PFSK-1 (cell line): ENCODE measurements around the gene TBPL2.

Experiments
- FOXP2 ChIP-seq: optimal IDR thresholded peaks from 2 replicates; pipeline ENCODE3; 2011; ENCODE audit warnings: borderline replicate concordance, control low read depth, inconsistent platforms; ENCODE audit not compliant: insufficient read depth; ENCODE audit errors: extremely low read length, extremely low read depth
- POLR2AphosphoS5 ChIP-seq: IDR thresholded peaks from 2 replicates; pipeline ENCODE4 v1.6.1; 2012; ENCODE audit warnings: low read depth, mild to moderate bottlenecking, control low read depth, low read length, moderate library complexity
- REST ChIP-seq, 2 experiments: IDR thresholded peaks; 2 replicates each; pipeline versions ENCODE4 v1.6.1 to v1.8.0; 2011 to 2012; ENCODE audit warnings: low read depth in 2 of 2, low read length in 2 of 2, control low read depth in 1 of 2, inconsistent platforms in 1 of 2, mild to moderate bottlenecking in 1 of 2, moderate library complexity in 1 of 2; ENCODE audit not compliant: insufficient read depth in 1 of 2
- SIN3A ChIP-seq: IDR thresholded peaks from 2 replicates; pipeline ENCODE4 v1.6.1; 2012; ENCODE audit warnings: mild to moderate bottlenecking, low read length, moderate library complexity, borderline replicate concordance; ENCODE audit not compliant: insufficient read depth
- TAF1 ChIP-seq: IDR thresholded peaks from 2 replicates; pipeline ENCODE4 v1.6.1; 2012; ENCODE audit warnings: low read length, control low read depth, borderline replicate concordance; ENCODE audit not compliant: insufficient read depth

TBPL2 gene

GRCh38 chr14:55414551-55414950 lies 25.9 kb downstream of the TBPL2 start:
- TF ChIP-seq REST (IDR thresholded peaks at IDR 0.05; ENCODE audit: insufficient read depth in 1 of 2, low read depth in 2 of 2, low read length in 2 of 2): no peak
- no peak for TF ChIP-seq FOXP2
- TF ChIP-seq SIN3A: no peak
- no peak for TF ChIP-seq TAF1
- no peak for TF ChIP-seq POLR2AphosphoS5

DNA sequence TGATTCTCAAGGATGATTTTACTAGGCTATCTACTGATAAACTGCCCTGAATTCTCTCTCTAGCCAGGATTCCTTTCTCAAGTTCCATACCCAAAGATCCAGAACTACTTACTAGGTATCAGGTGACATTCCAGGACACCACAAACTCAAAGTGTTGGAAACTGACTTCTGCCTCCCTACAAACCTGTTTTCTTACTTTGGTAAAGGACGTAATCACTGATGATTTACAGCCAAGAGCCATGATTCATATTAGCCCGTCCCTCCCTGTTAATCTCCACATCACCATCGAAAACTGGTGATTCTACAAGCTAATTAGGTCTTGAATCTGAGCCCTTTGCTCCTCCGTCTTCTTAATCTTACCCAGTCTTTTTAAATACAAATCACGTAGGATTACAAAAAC lies 27.7 kb downstream of the TBPL2 start:
- no peak for TF ChIP-seq TAF1
- TF ChIP-seq SIN3A: no peak
- no peak for TF ChIP-seq POLR2AphosphoS5
- no peak for TF ChIP-seq REST (IDR thresholded peaks at IDR 0.05; ENCODE audit: insufficient read depth in 1 of 2, low read depth in 2 of 2, low read length in 2 of 2)

DNA sequence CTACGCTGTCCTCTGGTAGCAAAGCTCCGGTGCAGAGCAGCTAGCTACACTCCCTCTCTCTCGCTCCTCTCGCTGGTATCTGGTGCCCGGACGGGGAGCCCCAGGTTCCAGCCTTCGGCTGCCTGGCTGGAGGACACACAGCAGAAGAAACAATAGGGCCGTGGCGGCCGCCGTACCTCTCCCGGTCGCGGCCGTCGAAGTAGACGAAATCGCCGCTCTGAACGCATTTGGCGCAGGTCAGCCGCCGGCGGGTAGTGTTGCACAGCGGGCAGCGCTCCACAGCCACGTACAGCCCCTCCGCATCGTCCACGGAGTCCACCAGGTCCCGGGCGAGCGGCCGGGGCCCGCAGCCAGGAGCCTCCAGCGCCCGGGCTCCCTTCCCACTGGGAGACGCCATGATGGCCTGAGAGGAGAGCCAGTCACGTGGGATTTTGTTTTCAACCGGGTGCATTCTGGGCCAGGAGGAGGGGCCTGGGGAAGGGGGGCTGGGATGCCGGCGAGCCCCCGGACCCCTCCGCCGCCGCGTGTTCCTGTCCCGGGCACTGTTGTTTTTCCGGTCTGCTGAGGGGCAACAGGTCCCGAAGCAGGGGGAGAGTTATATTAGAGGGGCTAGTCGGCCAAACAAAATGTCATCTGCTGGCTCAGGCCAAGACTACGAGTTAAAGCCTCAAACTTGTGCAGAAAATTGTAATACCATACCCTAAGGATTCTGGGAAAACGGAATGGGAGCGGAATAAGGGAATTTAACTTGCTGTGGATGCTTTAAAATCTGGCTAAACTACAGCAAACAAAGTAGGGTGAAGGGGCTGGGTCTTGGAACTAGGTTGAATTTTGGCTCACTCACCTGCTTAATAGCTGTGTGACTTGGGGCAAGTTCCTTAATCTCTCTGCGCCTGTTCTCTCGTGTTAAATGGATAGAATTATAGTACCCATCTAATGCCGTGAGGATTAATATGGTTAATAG lies 28.7 kb downstream of the TBPL2 start, which contains the start of gene ATG14:
ATG14 (minus strand) TSS at position 405 of the 964 bp plus-strand sequence; CDS start at position 397, 8 bp downstream.
- TF ChIP-seq REST (IDR thresholded peaks at IDR 0.05; ENCODE audit: insufficient read depth in 1 of 2, low read depth in 2 of 2, low read length in 2 of 2) (no peak), POLR2AphosphoS5 (peak; percentile 58; the same call in 1 of the 2 replicates)

DNA sequence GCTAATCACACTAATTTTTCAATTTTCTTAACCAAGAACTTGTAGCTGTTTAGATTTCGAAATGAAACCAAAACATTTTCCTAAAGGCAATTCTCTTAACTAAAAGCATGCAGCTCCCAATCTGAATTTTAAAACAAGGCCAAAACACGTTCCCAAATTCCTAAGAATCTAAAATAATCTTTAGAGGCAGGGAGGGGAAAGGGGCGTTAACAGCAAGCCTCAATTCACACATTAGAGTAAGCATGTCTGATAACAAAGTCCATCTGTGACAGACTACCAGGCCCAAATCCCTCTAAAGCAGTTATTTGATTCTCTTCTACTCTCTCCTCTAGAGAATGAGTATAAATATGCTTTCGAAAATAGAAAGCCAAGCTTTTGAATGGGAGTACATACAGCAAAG lies 29.5 kb downstream of the TBPL2 start:
- TF ChIP-seq REST (IDR thresholded peaks at IDR 0.05; ENCODE audit: insufficient read depth in 1 of 2, low read depth in 2 of 2, low read length in 2 of 2) (no peak), POLR2AphosphoS5 (no peak), FOXP2 (no peak), SIN3A (no peak), TAF1 (no peak)
